Right cardiac atrium (tissue), 5 donors: Measurements from ENCODE around the gene NSA2. TPM values are rescaled to one million over a fixed set of nuclear protein-coding genes. Genes with fewer than 3 reads are reported as not detected.
"Not testable (repeated sequence)": the region's sequence is repeated elsewhere in the genome, so short reads cannot be mapped to it uniquely, and the experiment has no call there.

Source experiments
- ATAC-seq, 2 donors: fragments of 200-7000 bp; cut with Tn5 transposase; one replicate each; pipeline versions ENCODE4 v1.8.0 to v1.9.1; 2020; ENCODE audit warnings: moderate library complexity in 2 of 2, mild to moderate bottlenecking in 1 of 2
- DNase-seq, 3 donors: peaks; one replicate each; pipeline ENCODE4 v3.0.0-alpha.2; 2020
- H3K27ac ChIP-seq: one replicate; pipeline ENCODE4 v1.5.1; 2013; ENCODE audit warnings: mild to moderate bottlenecking, low read length, control low read depth, moderate library complexity
- H3K27me3 ChIP-seq: one replicate; pipeline ENCODE4 v1.6.1; 2013; ENCODE audit not compliant: control insufficient read depth, insufficient read depth
- H3K4me1 ChIP-seq: one replicate; pipeline ENCODE4 v1.6.1; 2013; ENCODE audit warnings: low read length; ENCODE audit not compliant: control insufficient read depth, insufficient read depth
- H3K4me3 ChIP-seq: one replicate; pipeline ENCODE4 v1.5.1; 2013; ENCODE audit warnings: low read length, control low read depth
- H3K9me3 ChIP-seq: one replicate; pipeline ENCODE4 v1.6.1; 2013; ENCODE audit warnings: low read length; ENCODE audit not compliant: control insufficient read depth
- WGBS: extraction: QIAGEN DNeasy Blood & Tissue Kit; methylation state at CpG from one replicate; pipeline ENCODE4 v1.1.7; 2013; 5-methylcytosine and 5-hydroxymethylcytosine counted together
- intact Hi-C, 4 donors: fragments of 100-400 bp; cut with DNase I; formaldehyde crosslinking; loops; one replicate each; pipeline versions ENCODE4 v1.11.0 to v1.14.0; 2022 to 2023
- polyA plus RNA-seq: library from polyadenylated mRNA; stranded (reverse); fragments of 200-250 nt; gene quantifications from one replicate; pipeline ENCODE4 v1.2.3, GENCODE V29; 2013
- total RNA-seq, 4 donors: library from RNA; stranded (reverse); fragmentation: NEBNext Ultra II Directional; extraction: Animal tissue kit (Norgen Biotek cat#: 25700); gene quantifications; one replicate each; pipeline ENCODE4 v1.2.1, GENCODE V29; 2021
- donor health status: healthy with polysubstance abuse.
- donor health status: DM: no; HTN: yes; CAD: no.
- donor health status: DM: no; HTN: no; CAD: no.
- donor health status: DM: no; HTN: yes; CAD: no; lungs with severe emphysema.
- donor health status: DM: yes; HTN: yes; CAD: no.

NSA2 gene
- total and polyA plus RNA-seq, 5 donors, result 46.8 to 81.8 (median 73.8) TPM

- H3K27me3 ChIP-seq, result no peaks in the 10 kb centered on the region
- WGBS, result 67% methylated on average over 27 of the region's 27 CpGs
- no peaks in the 10 kb centered on the region for H3K9me3 ChIP-seq
- H3K27ac ChIP-seq, result no peak overlapping the region
- ATAC-seq, result no peak
- peak overlapping the region; percentile 97 for H3K4me3 ChIP-seq
- DNase-seq, result peak in 1 of 3 donors; percentile 27
- peaks cover 5% of the 10 kb centered on the region for H3K4me1 ChIP-seq
- intact Hi-C loops, result loop anchor here in 2 of 4 donors (5.0 to 10.0 kb wide), 2 partner anchors 136 to 149 kb away; no protein-coding TSS in a partner anchor
These were observed 1.1 kb upstream of the NSA2 start for GRCh38 chr5:74765929-74766328.

- H3K27me3 ChIP-seq, result no peaks in the 10 kb centered on the region
- intact Hi-C loops, result loop anchor here in 2 of 4 donors (5.0 to 10.0 kb wide), 2 partner anchors 136 to 148 kb away; no protein-coding TSS in a partner anchor
- H3K4me3 ChIP-seq, result peak overlapping the region; percentile 97
- under 1% methylated on average over 10 of the region's 10 CpGs for WGBS
- peak; percentile 67 to 76 for ATAC-seq
- peak overlapping the region; percentile 25 for H3K27ac ChIP-seq
- H3K4me1 ChIP-seq, result peaks cover 5% of the 10 kb centered on the region
- no peaks in the 10 kb centered on the region for H3K9me3 ChIP-seq
- no peak for DNase-seq
These were observed 616 bp upstream of the NSA2 start for GRCh38 chr5:74766418-74766848.

GRCh38 chr5:74767579-74767913 is 497 bp downstream of the NSA2 start:
- Histone ChIP-seq H3K4me3 (peak overlapping the region; percentile 97), H3K4me1 (peaks cover 5% of the 10 kb centered on the region), H3K27me3 (no peaks in the 10 kb centered on the region), H3K9me3 (no peaks in the 10 kb centered on the region), H3K27ac (no peak overlapping the region)
- ATAC-seq (peak; percentile 27 to 41), DNase-seq (peak in 1 of 3 donors; percentile 19)
- whole genome bisulfite sequencing, result under 1% methylated on average over 9 of the region's 9 CpGs
- intact Hi-C loops, result loop anchor here in 2 of 4 donors (5.0 to 10.0 kb wide), 2 partner anchors 135 to 147 kb away; no protein-coding TSS in a partner anchor

GRCh38 chr5:74772359-74772758 is 5.3 kb downstream of the NSA2 start:
- WGBS, result 85% methylated on average over 7 of the region's 7 CpGs

GRCh38 chr5:74778609-74779008 is 11.6 kb downstream of the NSA2 start:
- DNase-seq, result no peak
- Histone ChIP-seq H3K9me3 (no peaks in the 10 kb centered on the region), H3K27ac (no peak overlapping the region), H3K4me3 (no peak overlapping the region), H3K4me1 (no peaks in the 10 kb centered on the region), H3K27me3 (no peaks in the 10 kb centered on the region)
- 85% methylated on average over 2 of the region's 2 CpGs for WGBS
- intact Hi-C loops, result no loop called here
- ATAC-seq, result no peak

More at GRCh38 chr5:74772359-74772758, 5.3 kb downstream of the NSA2 start:
- Histone ChIP-seq H3K4me3 (no peak overlapping the region), H3K4me1 (no peaks in the 10 kb centered on the region), H3K27me3 (no peaks in the 10 kb centered on the region), H3K27ac (no peak overlapping the region), H3K9me3 (no peaks in the 10 kb centered on the region)
- ATAC-seq, result no peak
- intact Hi-C loops, result no loop called here
- DNase-seq, result no peak

GRCh38 chr5:74786851-74787250 is 19.8 kb downstream of the NSA2 start:
- WGBS, result 89% methylated on average over 6 of the region's 6 CpGs
- Histone ChIP-seq H3K4me1 (no peaks in the 10 kb centered on the region), H3K27ac (no peak overlapping the region), H3K9me3 (no peaks in the 10 kb centered on the region), H3K27me3 (no peaks in the 10 kb centered on the region), H3K4me3 (no peak overlapping the region)
- DNase-seq, result no peak
- ATAC-seq, result no peak
- intact Hi-C loops, result no loop called here

GRCh38 chr5:74787424-74787823 is 20.4 kb downstream of the NSA2 start:
- ATAC-seq (no peak), DNase-seq (no peak)
- intact Hi-C loops, result no loop called here
- Histone ChIP-seq H3K4me1 (no peaks in the 10 kb centered on the region), H3K9me3 (no peaks in the 10 kb centered on the region), H3K27me3 (no peaks in the 10 kb centered on the region), H3K27ac (no peak overlapping the region), H3K4me3 (no peak overlapping the region)
- 89% methylated on average over 6 of the region's 6 CpGs for WGBS

- DNase-seq, H3K4me1 ChIP-seq, intact Hi-C loops, H3K4me3 ChIP-seq, H3K9me3 ChIP-seq, ATAC-seq, H3K27ac ChIP-seq, H3K27me3 ChIP-seq: not testable (repeated sequence)
- WGBS, result 90% methylated on average over 3 of the region's 3 CpGs
These were observed 24.6 kb downstream of the NSA2 start for GRCh38 chr5:74791669-74792068.

- H3K4me1 ChIP-seq, result no peaks in the 10 kb centered on the region
- intact Hi-C loops, result no loop called here
- H3K27me3 ChIP-seq, result no peaks in the 10 kb centered on the region
- H3K9me3 ChIP-seq, result no peaks in the 10 kb centered on the region
- ATAC-seq (no peak), DNase-seq (no peak)
- WGBS, result 87% methylated on average over 21 of the region's 21 CpGs
- no peak overlapping the region for H3K4me3 ChIP-seq
- H3K27ac ChIP-seq, result no peak overlapping the region
These were observed 32.2 kb downstream of the NSA2 start for GRCh38 chr5:74798977-74799911.

GRCh38 chr5:74801197-74801596 is 34.1 kb downstream of the NSA2 start:
- no peaks in the 10 kb centered on the region for H3K4me1 ChIP-seq
- ATAC-seq (no peak), DNase-seq (no peak)
- H3K27ac ChIP-seq, result no peak overlapping the region
- 72% methylated on average over 3 of the region's 3 CpGs for WGBS
- intact Hi-C loops, result no loop called here
- H3K9me3 ChIP-seq, result no peaks in the 10 kb centered on the region
- no peaks in the 10 kb centered on the region for H3K27me3 ChIP-seq
- H3K4me3 ChIP-seq, result no peak overlapping the region

- WGBS, result 51% methylated on average over 1 of the region's 1 CpG
- Histone ChIP-seq H3K27ac (no peak overlapping the region), H3K9me3 (no peaks in the 10 kb centered on the region), H3K4me1 (no peaks in the 10 kb centered on the region), H3K27me3 (no peaks in the 10 kb centered on the region), H3K4me3 (no peak overlapping the region)
- intact Hi-C loops, result no loop called here
- no peak for DNase-seq
- no peak for ATAC-seq
These were observed 34.9 kb downstream of the NSA2 start for GRCh38 chr5:74801941-74802340.
